Stimulated activated CD4-positive, alpha-beta T cell treated with anti-CD3 and anti-CD28 coated beads, TNF-alpha, amount 100 ng/mL, for 4 hours (primary cell): ENCODE results near the gene DLGAP1.
"Not testable (repeated sequence)": the region's sequence is repeated elsewhere in the genome, so short reads cannot be mapped to it uniquely, and the experiment has no call there.

Experiments used
- DNase-seq, 3 experiments: peaks; one replicate each; pipeline ENCODE4 v3.0.0-alpha.2; 2020; ENCODE audit warnings: low read depth in 3 of 3

The DLGAP1 gene

DNA sequence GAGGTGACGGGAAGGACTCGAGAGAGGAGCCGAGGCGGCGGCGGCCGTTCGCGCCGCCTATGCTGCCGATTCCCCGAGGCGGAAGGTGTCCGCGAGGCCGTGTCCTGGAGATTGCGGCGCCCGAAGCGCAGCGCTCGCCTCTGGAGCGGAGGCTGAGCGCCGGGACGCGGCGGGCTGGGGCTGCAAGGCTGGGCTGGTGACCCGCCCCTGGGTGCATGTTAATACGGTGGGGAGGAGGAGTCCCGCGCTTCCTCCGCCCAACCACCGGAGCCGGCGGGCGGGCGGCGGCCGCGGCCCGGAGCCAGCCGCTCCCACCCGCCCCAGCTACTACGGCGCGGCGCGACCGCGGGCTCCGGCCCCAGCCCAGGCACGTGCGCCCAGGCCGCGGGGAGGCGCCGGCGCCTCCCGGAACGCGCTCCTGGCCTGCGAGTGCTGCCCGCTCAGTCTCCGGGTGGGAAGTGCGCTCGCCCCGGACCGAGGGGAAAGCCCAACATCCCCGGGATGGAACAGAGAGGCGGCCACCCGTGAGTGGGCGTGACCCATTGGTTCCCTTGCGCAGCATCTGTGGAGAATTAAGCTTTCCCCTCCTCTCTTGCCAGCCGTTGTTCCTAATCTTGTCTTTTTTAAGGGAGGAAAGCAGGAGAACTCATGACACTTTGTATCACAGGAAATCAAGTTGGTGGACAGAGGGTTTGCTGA lies at the start of gene DLGAP1:
DLGAP1 (minus strand) TSS at position 195 of the 699 bp plus-strand sequence.
- no peak for DNase-seq

DNA sequence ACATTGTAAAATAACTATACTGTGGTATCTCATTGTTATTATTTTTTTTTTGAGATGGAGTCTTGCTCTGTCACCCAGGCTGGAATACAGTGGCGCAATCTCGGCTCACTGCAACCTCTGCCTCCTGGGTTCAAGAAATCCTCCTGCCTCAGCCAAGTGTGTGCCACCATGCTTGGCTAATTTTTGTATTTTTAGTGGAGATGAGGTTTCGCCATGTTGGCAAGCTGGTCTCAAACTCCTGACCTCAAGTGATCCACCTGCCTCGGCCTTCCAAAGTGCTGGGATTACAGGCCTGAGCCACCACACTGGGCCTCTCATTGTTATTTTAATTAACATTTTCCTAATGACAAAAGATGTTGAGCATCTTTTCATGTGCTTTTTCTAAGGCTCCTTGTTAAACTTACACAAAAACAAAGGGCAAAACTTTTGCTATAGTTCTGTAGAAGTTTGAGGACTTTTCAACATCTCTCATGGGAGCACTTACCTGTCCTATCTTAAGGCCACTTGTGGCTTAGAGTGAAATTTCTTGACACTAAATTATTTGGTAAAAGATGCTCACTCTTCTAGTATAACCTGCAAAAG lies 39.7 kb upstream of the DLGAP1 start:
- DNase-seq: not testable (repeated sequence)

DNA sequence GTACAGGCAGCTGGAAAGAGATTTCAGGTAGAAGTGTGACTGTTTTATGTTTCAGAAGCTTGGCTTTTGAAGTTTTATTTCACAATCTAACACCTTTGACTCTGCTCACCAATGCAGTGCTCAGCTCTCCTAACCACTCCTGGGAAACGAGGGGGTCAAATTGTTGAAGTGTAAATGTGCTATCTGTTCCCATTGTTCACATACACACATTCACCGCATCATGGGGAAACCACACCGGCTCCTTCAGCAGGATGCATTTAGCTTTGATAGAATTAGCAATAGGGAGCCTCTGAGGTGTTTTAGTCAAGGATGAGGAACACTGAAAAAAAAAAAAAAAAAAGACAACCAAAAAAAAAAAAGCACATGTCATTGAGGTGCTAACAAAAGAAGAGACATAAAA lies 13.4 kb upstream of the DLGAP1 start:
- no peak for DNase-seq

DNA sequence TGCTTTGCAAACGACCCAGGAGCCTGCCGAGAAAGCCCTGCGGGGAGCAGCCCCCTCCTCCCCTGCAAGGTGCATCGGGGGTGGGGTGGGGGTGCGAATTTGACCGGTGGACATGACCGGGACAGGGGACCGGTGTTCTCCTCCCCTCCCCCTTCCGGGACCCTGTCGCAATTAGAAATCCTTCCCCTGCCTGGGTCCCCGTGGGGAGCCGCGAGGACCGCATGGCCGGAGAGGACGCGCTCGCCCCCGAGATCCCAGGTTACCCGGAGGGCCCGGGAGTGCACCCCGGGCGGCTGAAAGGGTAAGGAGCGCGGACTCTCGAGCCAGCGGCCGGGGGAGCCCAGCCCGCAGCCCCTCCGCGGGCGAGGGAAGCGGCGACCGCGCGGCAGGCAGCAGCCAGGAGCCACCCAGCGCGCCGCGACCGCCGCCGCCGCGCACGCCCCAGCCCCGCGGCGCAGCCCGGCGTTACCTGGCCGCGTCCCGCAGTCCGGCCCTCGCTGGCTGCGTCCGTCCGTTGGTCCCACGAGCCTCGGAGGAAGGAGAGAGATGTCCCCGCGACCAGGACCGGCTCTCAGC lies 482 bp downstream of the DLGAP1 start:
- DNase-seq: no peak

DNA sequence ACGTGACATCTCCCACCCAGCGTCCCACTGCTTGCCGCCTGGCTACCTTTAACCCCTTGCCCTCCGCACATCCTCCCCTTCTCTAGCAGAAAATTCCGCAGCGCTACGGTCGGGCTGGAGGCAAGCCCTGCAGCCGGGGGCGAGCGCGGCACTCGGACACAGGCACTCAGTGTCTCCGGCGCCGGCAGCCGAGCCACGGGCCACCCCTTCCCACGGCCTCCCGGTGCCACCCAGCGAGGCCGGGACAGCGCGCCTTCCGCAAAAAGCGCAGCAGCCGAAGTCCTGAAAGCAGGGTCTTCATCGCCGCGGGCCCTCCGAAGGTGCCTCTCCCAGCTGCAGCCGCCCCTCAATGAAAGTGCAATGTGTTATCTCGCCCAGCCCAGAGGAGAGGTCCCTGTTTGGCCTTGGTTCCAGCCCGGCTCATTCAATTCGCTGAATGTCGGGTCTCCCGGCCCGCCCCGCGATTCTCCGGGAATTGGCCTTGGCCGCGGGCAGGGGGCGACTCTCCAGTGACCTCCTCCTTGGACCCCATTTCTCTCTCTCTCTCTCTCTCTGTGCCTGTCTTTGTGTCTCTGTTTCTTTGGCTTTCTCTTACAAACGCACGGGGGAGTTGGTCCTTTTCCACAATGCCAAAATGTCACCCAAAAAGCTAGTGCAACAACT lies 1.1 kb downstream of the DLGAP1 start:
- DNase-seq: no peak

DNA sequence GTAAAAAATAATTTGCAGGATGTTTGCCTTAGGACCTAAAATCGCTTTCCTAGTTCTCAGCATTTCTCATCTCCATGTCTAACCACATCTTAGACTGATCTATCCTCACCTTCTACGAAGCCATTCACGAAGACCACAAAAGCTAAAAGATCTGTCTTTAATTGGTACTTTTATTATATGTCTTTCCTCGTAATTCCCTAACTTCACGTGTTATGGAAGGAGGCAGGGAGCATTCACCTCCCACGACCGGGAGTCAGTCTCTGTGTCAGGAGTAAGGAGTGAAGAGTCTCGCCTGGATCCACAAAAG lies 1.6 kb downstream of the DLGAP1 start:
- no peak for DNase-seq

DNA sequence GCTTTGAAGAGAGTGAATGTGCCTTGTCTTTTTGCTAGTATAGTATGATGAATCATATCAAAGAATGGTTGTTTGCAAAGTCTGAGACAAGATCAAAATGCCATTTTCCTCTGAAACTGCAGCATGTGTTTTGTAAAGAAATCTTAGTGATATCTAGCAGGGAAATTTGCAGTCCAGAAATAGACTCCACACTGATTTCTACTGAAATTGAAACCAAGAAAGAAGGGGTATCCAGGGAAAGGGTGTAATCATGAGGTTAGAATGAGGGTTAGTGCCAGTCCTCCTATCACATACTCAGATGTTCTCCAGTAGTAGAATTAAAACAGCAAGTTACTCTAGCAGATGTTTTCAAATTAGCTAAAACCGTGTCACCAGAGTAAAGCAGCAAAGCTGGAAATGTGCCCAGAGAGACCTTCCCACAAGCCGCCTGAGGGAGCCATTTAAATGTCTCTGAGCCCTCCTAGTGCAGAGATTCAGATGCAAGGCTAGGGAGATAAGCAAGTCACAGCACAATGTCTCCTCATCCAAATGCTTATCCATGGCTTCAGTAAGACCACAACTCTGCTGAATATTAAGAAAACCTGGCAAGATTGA lies 4.9 kb downstream of the DLGAP1 start:
- DNase-seq: no peak

DNA sequence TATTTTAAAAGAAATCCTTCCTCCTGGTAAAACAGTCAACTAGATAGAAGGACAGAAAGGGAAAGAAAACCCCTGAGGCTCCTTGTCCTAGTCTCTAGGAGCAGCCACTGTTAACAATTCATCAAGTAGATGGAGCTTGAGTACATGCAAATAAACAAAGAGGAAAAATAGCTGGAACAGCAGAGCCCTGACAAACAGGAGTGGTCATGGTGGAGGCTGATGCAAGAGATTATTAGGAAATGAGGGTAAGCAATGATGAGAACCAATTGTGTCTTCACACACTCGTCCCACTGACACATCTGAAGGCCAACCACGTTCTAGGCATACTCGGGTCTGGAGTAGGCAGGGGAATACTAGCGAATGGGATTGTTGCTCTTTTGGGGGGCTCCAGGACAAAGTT lies 9.2 kb downstream of the DLGAP1 start:
- DNase-seq: no peak

DNA sequence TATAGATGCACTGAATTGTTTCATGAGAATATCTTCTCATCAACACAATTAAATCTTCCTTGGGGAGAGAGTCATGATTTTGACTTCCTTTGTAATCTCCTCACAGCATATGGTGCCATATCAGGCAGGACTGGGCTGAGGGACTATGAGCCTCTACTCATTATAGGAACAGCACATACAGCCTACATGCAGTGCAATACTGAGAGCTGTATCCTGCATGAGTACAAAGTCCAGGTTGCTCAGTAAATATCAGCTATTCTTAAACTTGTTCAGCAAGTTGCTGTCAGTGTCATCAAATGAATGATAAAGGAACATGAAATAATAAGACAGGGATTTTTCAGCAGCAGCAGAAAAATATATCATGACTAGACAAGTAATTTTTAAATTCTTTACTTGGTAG lies 10.8 kb downstream of the DLGAP1 start:
- DNase-seq: no peak

DNA sequence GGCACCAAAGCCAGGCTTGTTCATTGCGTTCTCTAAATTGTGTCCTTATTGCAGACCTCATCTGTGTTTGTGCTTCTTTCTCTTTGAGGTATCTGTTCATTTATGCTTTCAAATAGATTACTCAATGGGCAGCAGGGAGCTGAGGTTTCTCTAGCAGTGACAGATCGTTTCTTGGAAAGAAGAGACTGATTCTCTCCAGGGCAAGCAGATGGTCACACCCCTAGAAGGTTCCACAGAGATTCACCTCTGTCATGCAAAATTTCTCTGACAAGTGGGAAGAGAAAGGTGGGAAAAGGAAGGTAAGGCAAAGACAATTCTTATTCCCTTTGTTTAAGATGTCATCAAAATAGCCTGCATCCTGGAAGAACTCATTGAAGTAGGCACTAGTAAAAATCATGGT lies 14.0 kb downstream of the DLGAP1 start:
- no peak for DNase-seq

DNA sequence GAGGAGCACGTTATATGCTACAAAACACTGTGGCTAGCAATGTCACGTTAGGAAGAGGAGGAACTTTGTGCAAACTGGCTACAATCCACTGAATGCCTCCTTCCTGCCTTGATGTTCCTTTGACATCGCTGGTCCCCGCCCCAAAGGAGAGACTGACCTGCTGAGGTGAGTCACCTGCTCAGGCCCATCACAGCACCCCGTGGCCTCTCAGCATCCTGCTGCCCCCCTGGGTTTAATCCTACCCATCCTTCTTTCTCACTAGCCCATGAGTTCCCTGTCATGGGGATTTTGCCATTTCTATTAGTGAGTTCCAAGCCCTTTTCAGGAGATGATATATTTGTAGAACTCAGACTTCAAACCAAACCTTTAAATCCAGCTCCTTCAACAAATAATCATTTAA lies 16.2 kb downstream of the DLGAP1 start:
- no peak for DNase-seq

DNA sequence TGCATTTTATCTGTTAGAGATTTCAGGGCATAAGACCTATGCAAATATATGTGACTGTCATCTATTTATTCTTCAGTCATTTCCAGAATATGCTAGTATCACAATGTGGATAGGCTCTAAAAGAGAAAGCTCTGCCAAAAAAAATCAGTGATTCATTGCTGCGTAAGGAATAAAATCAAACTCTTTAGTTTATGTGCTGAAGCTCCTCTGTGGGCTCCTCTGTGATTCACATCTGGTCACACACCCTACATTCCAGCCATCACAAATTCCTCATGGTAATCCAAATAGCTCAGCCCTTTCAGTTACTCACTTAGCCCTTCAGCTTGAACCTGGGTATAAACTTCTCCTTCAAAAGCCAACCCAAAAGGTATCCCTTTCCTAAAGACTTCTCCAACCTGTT lies 21.4 kb downstream of the DLGAP1 start:
- DNase-seq: no peak

DNA sequence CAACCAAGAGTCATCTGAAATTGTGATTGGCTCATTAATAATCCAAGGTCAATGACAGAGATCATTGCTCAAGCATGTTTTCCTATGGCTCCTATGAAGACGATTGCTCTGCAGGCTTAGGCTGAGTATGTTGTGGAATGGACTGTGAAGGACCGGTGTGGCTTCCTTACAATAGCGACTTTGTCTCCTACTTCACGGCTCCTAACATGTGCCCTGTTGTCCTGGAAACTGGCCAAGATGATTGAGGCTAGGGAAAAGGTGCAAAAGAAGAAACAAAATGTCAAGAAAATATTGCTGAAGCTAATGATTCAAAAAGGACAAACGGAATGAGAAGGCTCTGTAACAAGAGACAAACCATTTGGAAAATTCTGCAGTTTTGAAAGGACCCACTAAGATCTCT lies 24.3 kb downstream of the DLGAP1 start:
- DNase-seq: no peak

DNA sequence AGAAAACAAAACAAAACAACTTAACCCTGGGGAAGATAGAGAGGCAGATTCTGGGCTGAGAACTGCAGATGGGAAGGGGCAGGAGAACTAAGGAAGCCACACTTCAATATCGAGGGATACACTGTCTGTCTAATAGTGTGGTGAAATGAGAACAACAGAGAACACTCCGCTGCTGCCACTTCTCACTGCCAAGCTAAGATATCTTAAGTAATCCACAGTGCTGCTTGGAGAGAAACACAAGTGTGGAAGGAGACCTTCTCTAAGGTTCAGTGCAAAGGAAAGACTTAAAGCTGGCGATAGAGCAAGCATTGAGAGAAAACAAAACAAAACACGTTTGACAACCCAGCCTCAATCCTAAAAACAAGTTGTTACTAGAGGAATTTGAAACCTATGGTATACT lies 37.4 kb downstream of the DLGAP1 start:
- no peak for DNase-seq

DNA sequence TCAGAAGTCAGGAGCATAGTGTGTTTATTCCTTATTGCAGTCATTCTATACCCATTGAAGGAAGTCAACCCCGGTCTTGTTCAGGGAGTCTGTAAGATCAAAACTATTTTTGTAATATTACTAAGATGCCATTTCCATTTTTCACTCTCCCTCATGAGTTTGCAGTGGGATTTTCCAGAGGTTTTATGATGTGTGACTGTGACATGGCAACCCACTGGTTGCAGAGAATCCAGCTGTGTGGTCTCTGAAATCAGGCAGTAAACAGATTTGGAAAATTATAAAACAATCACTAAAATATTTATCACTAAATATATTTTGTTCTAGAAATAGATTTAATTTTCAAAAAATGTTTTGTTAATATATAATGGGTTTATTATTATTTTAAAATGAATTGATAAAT lies 38.1 kb downstream of the DLGAP1 start:
- no peak for DNase-seq

DNA sequence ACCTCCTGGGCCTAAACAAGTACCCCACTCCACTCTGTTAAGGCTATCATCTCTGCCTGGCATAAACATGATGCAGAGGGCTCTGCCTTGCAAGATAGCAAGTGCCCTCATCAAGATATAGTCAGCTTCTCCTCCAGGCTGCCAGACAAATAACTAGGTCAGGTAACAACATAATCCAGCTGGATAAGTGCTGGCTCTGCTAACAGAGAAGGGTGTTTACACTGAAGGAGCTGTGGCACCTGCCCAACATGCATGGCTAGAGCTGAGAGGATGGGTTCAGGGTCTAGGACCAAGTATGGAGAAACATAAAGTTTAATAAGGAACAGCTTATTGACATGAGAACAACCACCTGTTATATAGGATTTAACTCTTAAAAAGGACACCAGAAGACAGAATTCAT lies 42.8 kb downstream of the DLGAP1 start:
- no peak for DNase-seq

DNA sequence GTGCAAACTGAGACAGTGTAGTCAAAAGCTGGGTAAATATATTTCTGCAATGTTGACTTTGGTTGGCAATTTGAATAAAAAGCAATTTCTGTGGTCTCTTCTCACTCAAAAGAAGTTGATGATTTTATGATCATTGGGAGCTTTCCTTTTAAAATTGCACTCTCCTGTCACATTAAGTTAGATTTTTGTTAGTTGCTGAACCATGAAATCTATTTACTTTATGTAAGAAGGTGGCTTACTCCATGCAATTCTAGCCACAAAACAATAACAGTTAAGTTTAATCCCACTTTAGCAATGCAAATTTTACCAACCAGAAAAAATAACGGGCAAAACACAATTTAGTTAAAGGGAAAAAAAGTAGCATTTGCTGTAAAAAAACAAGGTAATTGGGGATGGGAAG lies 48.3 kb downstream of the DLGAP1 start:
- no peak for DNase-seq

DNA sequence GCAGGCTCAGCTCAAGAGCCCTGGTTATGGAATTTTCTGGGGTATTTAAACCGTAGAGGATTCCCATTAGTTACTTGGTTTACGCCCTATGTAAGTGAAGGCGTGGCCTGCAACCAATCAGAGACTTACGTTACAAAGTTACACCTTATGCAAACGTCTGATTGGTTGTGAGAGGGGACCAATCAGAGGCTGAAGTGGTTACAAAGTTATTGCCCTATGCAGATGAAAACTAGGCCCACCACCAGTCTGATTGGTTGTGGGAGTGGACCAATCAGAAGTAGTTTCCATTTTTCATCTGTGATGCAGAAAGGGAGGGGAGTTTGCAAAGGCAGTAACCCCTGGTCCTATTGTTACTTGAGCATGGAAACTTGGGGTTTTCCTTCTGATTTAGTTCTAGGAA lies 49.1 kb downstream of the DLGAP1 start:
- DNase-seq: no peak

DNA sequence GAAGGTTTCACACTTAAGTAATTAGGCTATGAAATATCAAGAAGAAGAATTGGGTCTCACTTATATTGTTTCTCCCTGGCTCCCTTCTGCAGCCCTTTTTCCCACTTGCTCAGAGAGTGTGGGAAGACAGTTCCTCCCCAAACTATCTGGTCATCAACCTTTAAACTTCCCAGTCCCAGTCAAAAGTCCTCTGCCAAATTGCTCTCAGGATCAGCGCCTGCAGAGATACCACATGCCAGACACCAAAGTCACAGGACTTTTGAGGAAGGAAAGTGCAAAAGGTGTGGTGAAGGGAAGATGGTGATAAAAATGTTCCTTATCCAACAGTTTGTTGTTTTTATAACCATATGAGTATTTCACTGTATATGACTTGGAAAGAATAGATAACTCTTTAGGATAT lies 51.3 kb downstream of the DLGAP1 start:
- DNase-seq: no peak

DNA sequence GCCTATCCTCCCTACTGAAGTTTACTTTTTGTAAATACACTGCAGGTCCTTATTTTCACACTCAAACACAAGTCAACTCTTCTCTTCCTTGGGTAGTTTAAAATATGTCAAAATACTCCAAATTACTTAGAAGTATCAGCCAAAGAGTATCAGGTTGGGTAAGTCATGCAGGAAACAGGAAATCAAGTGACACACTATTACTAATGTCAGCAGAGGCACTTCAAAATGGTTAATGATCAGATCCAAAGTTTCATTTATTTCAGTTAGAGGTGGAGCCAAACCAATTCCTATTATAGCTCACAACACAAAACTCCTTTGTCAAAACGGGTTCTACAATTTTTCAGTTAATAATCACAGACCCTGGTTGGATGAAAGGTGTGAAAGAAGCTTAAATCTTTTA lies 54.2 kb downstream of the DLGAP1 start:
- DNase-seq: no peak

DNA sequence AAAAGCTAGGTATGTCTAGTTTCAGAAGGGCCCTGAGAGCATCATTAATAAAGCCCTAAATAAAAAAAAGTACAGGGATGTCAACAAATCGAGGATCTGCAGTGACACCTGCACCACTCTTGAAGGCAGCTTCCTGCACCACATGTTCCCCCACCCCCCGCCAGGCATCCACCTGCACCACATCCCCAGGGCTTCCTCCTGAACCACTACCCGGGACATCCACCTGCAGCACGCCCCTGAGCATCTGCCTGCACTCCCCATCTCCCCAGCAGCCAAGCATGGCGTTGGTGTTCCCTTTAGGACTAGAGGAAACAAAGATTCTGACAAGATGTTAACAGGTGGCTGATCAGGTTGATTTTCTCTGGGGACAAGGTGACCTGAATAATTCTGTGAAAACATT lies 55.2 kb downstream of the DLGAP1 start:
- no peak for DNase-seq

DNA sequence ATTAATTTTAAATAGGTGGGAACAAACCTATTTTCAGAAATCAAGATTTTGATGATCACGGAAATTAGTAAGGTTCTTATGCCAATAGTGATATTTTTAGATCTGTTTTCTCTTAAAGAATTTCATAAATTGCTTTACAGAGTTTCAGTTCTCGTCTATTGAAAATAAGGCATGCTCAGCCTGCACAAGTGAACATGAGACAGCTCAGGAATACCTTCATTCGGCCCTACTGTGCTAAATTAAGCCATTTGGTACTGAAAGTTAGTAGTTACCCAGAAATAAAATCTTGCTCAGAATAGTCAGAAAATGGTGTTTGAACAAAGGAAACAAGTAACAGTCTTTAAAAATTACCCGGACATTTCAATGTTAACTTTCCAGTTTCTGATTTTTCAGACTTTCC lies 60.4 kb downstream of the DLGAP1 start:
- no peak for DNase-seq

DNA sequence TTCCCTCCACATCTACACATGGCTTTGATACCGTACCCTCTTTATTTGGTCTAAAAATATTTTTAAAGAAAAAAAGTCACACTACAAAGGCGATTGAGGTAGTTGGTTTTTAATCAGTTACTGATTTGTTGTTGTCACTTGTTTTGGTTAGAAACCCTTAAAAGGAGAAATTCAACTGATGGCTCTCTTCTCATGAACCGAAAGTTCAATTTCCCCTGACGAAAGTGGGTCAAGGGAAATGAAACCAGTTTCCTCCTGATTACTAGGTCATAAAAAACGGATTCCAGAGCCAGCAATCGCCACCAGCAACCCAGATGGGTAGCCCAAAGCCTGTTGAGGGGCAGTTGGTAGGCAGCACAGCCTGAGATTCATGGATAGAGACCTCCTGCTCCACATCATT lies 63.2 kb downstream of the DLGAP1 start:
- DNase-seq: no peak
